WTC11 (cell line): ENCODE data around the gene MAPKAPK5. TPM values are rescaled to one million over a fixed set of nuclear protein-coding genes. Genes with fewer than 3 reads are reported as not detected.

Experiments used
- ATAC-seq: fragments of 200-7000 bp; cut with Tn5 transposase; 2 replicates; pipeline ENCODE4 v1.10.0; 2021; ENCODE audit warnings: mild to moderate bottlenecking, moderate library complexity
- CTCF ChIA-PET: fragments of 300-600 bp; sonication (Branson Sonifier 250); formaldehyde crosslinking; loops from one replicate; lab custom pipeline; 2021; ENCODE audit warnings: antibody characterized with exemption; lab: Charles Lee
- POLR2A ChIA-PET: fragments of 350-600 bp; sonication (Branson Sonifier 250); formaldehyde crosslinking; loops from one replicate; lab custom pipeline; 2021; ENCODE audit warnings: antibody characterized with exemption; lab: Charles Lee
- DNase-seq: peaks from one replicate; pipeline ENCODE4 v3.0.0; 2021; ENCODE audit warnings: low spot score
- H3K27ac Mint-ChIP-seq: 2 replicates; pipeline ENCODE4 v1.8.0; 2021; ENCODE audit warnings: mixed read lengths
- H3K27me3 Mint-ChIP-seq: 2 replicates; pipeline ENCODE4 v1.8.0; 2021; ENCODE audit warnings: low read depth, mild to moderate bottlenecking, moderate library complexity, mixed read lengths
- H3K36me3 Mint-ChIP-seq: 2 replicates; pipeline ENCODE4 v1.8.0; 2021; ENCODE audit warnings: mixed read lengths
- H3K4me1 Mint-ChIP-seq: 2 replicates; pipeline ENCODE4 v1.8.0; 2022; ENCODE audit warnings: mixed read lengths
- H3K4me3 Mint-ChIP-seq: 2 replicates; pipeline ENCODE4 v1.8.0; 2021; ENCODE audit warnings: mild to moderate bottlenecking, moderate library complexity, mixed read lengths
- H3K9me3 Mint-ChIP-seq: 2 replicates; pipeline ENCODE4 v1.8.0; 2021; ENCODE audit warnings: mixed read lengths
- ATF6 ChIP-seq: sonication (generic); formaldehyde crosslinking; IDR thresholded peaks from 2 replicates; pipeline ENCODE4 v1.8.1; 2023; ENCODE audit warnings: mild to moderate bottlenecking, missing genetic modification reagents
- NFATC4 ChIP-seq: fragments of 250-450 bp; sonication (Bioruptor Pico); IDR thresholded peaks from 2 replicates; pipeline ENCODE4 v1.9.0; 2021; ENCODE audit warnings: mild to moderate bottlenecking
- PREB ChIP-seq: sonication (generic); formaldehyde crosslinking; IDR thresholded peaks from 2 replicates; pipeline ENCODE4 v1.8.1; 2022; ENCODE audit warnings: mild to moderate bottlenecking, missing genetic modification reagents, moderate library complexity, borderline replicate concordance
- PRRX2 ChIP-seq: fragments of 250-450 bp; sonication (Bioruptor Pico); IDR thresholded peaks from 2 replicates; pipeline ENCODE4 v1.8.0; 2021; ENCODE audit warnings: mild to moderate bottlenecking
- RELA ChIP-seq: sonication (generic); formaldehyde crosslinking; IDR thresholded peaks from 2 replicates; pipeline ENCODE4 v1.8.1; 2022; ENCODE audit warnings: missing genetic modification reagents, mild to moderate bottlenecking, borderline replicate concordance
- RORB ChIP-seq: fragments of 250-450 bp; sonication (Bioruptor Pico); IDR thresholded peaks from 2 replicates; pipeline ENCODE4 v1.9.0; 2021; ENCODE audit warnings: mild to moderate bottlenecking
- SMAD3 ChIP-seq: sonication (generic); formaldehyde crosslinking; IDR thresholded peaks from 2 replicates; pipeline ENCODE4 v1.8.0; 2022; ENCODE audit warnings: missing genetic modification reagents, mild to moderate bottlenecking, borderline replicate concordance
- TEAD4 ChIP-seq: sonication (generic); formaldehyde crosslinking; IDR thresholded peaks from 2 replicates; pipeline ENCODE4 v1.8.0; 2022; ENCODE audit warnings: mild to moderate bottlenecking, missing genetic modification reagents
- USF1 ChIP-seq: sonication (generic); formaldehyde crosslinking; IDR thresholded peaks from 2 replicates; pipeline ENCODE4 v1.8.0; 2022; ENCODE audit warnings: mild to moderate bottlenecking, missing genetic modification reagents
- ZNF532 ChIP-seq: fragments of 250-450 bp; sonication (Bioruptor Pico); IDR thresholded peaks from 2 replicates; pipeline ENCODE4 v1.9.0; 2021; ENCODE audit warnings: mild to moderate bottlenecking, borderline replicate concordance
- ZSCAN18 ChIP-seq: fragments of 250-450 bp; sonication (Bioruptor Pico); IDR thresholded peaks from 2 replicates; pipeline ENCODE4 v2.1.2; 2022; ENCODE audit warnings: mild to moderate bottlenecking, moderate library complexity
- total RNA-seq: library from RNA; stranded (reverse); gene quantifications from 3 replicates; pipeline ENCODE4 v1.2.3, GENCODE V29; 2021

Gene MAPKAPK5
- total RNA-seq, 1 experiment from 2014 or later, result 81.8 TPM

GRCh38 chr12:111806304-111806703 is 35.7 kb upstream of the MAPKAPK5 start:
- TF ChIP-seq ZNF532 (CRISPR knock-in tag) (no peak), USF1 (CRISPR knock-in tag) (no peak), RORB (no peak), PREB (CRISPR knock-in tag) (no peak), PRRX2 (no peak), TEAD4 (CRISPR knock-in tag) (no peak), SMAD3 (CRISPR knock-in tag) (no peak), ATF6 (CRISPR knock-in tag) (no peak)
- Mint-ChIP-seq H3K36me3 (peaks cover 25% of the 10 kb centered on the region), H3K4me3 (no peak overlapping the region), H3K27ac (no peak overlapping the region), H3K4me1 (no peaks in the 10 kb centered on the region), H3K9me3 (no peaks in the 10 kb centered on the region), H3K27me3 (no peaks in the 10 kb centered on the region)
- ATAC-seq (no peak), DNase-seq (no peak)
- ChIA-PET CTCF (interaction anchor here (2.5 kb wide), 1 partner anchor 53 kb away, joined by 10 read pairs; no protein-coding TSS in a partner anchor), POLR2A (no interaction called here)

GRCh38 chr12:111807232-111807631 is 34.8 kb upstream of the MAPKAPK5 start:
- ChIA-PET POLR2A (no interaction called here), CTCF (interaction anchor here (0.8 to 2.5 kb wide), 2 partner anchors 54 to 134 kb away, joined by 3 to 10 read pairs; no protein-coding TSS in a partner anchor)
- Mint-ChIP-seq H3K4me1 (no peaks in the 10 kb centered on the region), H3K36me3 (peaks cover 17% of the 10 kb centered on the region), H3K27me3 (no peaks in the 10 kb centered on the region), H3K4me3 (no peak overlapping the region), H3K27ac (no peak overlapping the region), H3K9me3 (no peaks in the 10 kb centered on the region)
- DNase-seq (no peak), ATAC-seq (no peak)
- no peak for TF ChIP-seq PRRX2
- no peak for TF ChIP-seq NFATC4
- TF ChIP-seq RELA, result no peak
- TF ChIP-seq ZSCAN18, result no peak
